ENCODE results near the gene DHH. TPM values are rescaled to one million over a fixed set of nuclear protein-coding genes. Genes with fewer than 3 reads are reported as not detected.

The DHH gene
- total RNA-seq, 2 experiments from 2014 or later = 0.06 to 0.17 TPM

DNA sequence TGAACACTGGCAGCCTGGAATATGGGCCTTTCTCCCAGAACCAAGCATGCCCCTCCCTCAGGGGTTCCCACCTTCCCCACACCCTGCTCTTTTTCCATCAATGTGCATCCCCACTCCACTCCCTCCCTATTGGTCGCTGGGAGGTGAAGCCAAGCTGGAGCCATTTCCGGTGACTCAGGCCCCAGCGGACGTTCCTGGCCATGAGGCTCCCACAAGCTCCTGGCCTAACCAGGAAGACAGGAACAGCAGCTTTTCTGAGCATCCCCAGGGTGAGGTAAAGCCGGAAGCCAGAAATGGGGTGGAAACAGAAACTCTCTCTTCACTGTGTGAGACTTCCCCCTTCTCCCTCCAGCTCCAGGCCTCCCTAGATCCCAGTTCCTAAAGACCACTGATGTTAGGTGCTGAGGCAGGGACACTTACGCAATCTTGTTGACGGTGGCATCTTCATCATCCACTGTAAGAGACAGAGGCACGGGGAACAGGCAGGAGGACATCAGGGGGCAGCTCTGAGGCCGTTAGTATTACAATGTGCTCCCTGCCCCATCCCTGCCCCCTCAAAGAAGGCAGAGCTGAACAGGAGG is 11.0 kb upstream of the DHH start:
- no TSS peak for BruUV-seq (replicated peaks)
- POLR2A ChIA-PET = interaction anchor here (0.5 to 1.8 kb wide), 8 partner anchors 12 to 949 kb away, joined by 3 to 7 read pairs (median 4); no protein-coding TSS in a partner anchor
- TF ChIP-seq CTCF (conservative IDR thresholded peaks at IDR 0.05; ENCODE audit: low read length) (no peak), EZH2phosphoT487 (IDR thresholded peaks at IDR 0.05; ENCODE audit: borderline replicate concordance, low read depth, low read length) (no peak)

GRCh38 chr12:49104822-49105221 is 10.2 kb upstream of the DHH start:
- DNase-seq (ENCODE audit: low spot score) = no peak
- Histone ChIP-seq H3K4me2 (ENCODE audit: low read length) (peak overlapping the region; percentile 49; the same call in 1 of the 2 replicates), H2AFZ (ENCODE audit: low read length) (no peak overlapping the region), H3K4me1 (ENCODE audit: insufficient read depth, low read length, poor library complexity, severe bottlenecking) (peaks cover 43% of the 10 kb centered on the region), H3K9me2 (ENCODE audit: insufficient read depth, low read length) (no peaks in the 10 kb centered on the region), H3K79me2 (ENCODE audit: insufficient read depth, low read depth, low read length) (no peaks in the 10 kb centered on the region), H3K9me3 (ENCODE audit: low read length) (no peaks in the 10 kb centered on the region), H3K36me3 (ENCODE audit: insufficient read depth, low read length) (peaks cover 21% of the 10 kb centered on the region), H3K27ac (ENCODE audit: low read depth, low read length, poor library complexity, severe bottlenecking) (no peak overlapping the region), H3K4me3 (ENCODE audit: low read depth, low read length, poor library complexity, severe bottlenecking) (no peak overlapping the region), H4K20me1 (ENCODE audit: insufficient read depth, low read length) (no peaks in the 10 kb centered on the region)
- no TSS peak for BruUV-seq (replicated peaks)
- TF ChIP-seq EZH2phosphoT487 (IDR thresholded peaks at IDR 0.05; ENCODE audit: borderline replicate concordance, low read depth, low read length) (no peak), CTCF (conservative IDR thresholded peaks at IDR 0.05; ENCODE audit: low read length) (no peak)
- ChIA-PET POLR2A (interaction anchor here (0.5 to 1.8 kb wide), 7 partner anchors 13 to 1198 kb away, joined by 3 to 6 read pairs (median 4); no protein-coding TSS in a partner anchor), CTCF (ENCODE audit: unreplicated experiment) (interaction anchor here (0.7 to 3.4 kb wide), 2 partner anchors 13 to 17 kb away, joined by 3 to 16 read pairs; no protein-coding TSS in a partner anchor)
- intact Hi-C loops (cut with micrococcal nuclease; ENCODE audit: unreplicated experiment) = no loop called here

More for the DNA sequence above, 11.0 kb upstream of the DHH start:
- H3K9me2 ChIP-seq (ENCODE audit: insufficient read depth, low read length) = no peaks in the 10 kb centered on the region
- peak; percentile 25 for DNase-seq (ENCODE audit: low spot score)
- H3K36me3 ChIP-seq (ENCODE audit: insufficient read depth, low read length) = peaks cover 21% of the 10 kb centered on the region
- peaks cover 43% of the 10 kb centered on the region for H3K4me1 ChIP-seq (ENCODE audit: insufficient read depth, low read length, poor library complexity, severe bottlenecking)
- no peaks in the 10 kb centered on the region for H3K9me3 ChIP-seq (ENCODE audit: low read length)
- CTCF ChIA-PET (ENCODE audit: unreplicated experiment) = interaction anchor here (0.7 to 3.4 kb wide), 2 partner anchors 14 to 17 kb away, joined by 3 to 16 read pairs; no protein-coding TSS in a partner anchor
- H3K4me2 ChIP-seq (ENCODE audit: low read length) = peak overlapping the region; percentile 49
- peak overlapping the region; percentile 10 for H3K4me3 ChIP-seq (ENCODE audit: low read depth, low read length, poor library complexity, severe bottlenecking)
- intact Hi-C loops (cut with micrococcal nuclease; ENCODE audit: unreplicated experiment) = no loop called here
- H4K20me1 ChIP-seq (ENCODE audit: insufficient read depth, low read length) = no peaks in the 10 kb centered on the region
- no peaks in the 10 kb centered on the region for H3K79me2 ChIP-seq (ENCODE audit: insufficient read depth, low read depth, low read length)
- H3K27ac ChIP-seq (ENCODE audit: low read depth, low read length, poor library complexity, severe bottlenecking) = no peak overlapping the region
- peak overlapping the region; percentile 30; the same call in 1 of the 2 replicates for H2AFZ ChIP-seq (ENCODE audit: low read length)

DNA sequence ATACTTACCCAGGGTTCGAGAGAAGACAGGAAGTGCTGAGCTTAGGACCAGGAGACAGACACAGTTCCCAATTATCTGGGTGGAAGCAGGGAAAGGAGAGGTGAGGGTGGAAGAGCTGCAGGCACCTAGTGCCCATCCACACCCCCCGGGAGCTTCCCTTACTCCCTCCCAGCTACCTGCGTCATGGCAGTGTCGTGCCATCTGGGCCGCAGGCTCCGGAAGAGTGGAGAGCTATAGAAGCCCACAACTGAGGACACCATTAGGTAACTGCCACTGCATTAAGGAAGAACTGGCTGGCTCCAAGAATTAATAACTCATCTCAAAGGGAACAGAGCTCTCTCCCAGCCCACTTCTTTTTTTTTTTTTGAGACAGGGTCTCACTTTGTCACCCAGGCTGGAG is 5.8 kb upstream of the DHH start:
- intact Hi-C loops (cut with micrococcal nuclease; ENCODE audit: unreplicated experiment) = no loop called here
- H4K20me1 ChIP-seq (ENCODE audit: insufficient read depth, low read length) = no peaks in the 10 kb centered on the region
- no peak for DNase-seq (ENCODE audit: low spot score)
- H3K27ac ChIP-seq (ENCODE audit: low read depth, low read length, poor library complexity, severe bottlenecking) = no peak overlapping the region
- H3K4me3 ChIP-seq (ENCODE audit: low read depth, low read length, poor library complexity, severe bottlenecking) = no peak overlapping the region
- H3K4me1 ChIP-seq (ENCODE audit: insufficient read depth, low read length, poor library complexity, severe bottlenecking) = peaks cover 19% of the 10 kb centered on the region
- H3K36me3 ChIP-seq (ENCODE audit: insufficient read depth, low read length) = peaks cover 21% of the 10 kb centered on the region
- H2AFZ ChIP-seq (ENCODE audit: low read length) = no peak overlapping the region
- no peak for TF ChIP-seq CTCF (conservative IDR thresholded peaks at IDR 0.05; ENCODE audit: low read length)
- no peak for TF ChIP-seq EZH2phosphoT487 (IDR thresholded peaks at IDR 0.05; ENCODE audit: borderline replicate concordance, low read depth, low read length)
- POLR2A ChIA-PET = interaction anchor here (0.7 to 1.1 kb wide), 3 partner anchors 10 to 1438 kb away, joined by 3 to 4 read pairs (median 3); no protein-coding TSS in a partner anchor
- no peaks in the 10 kb centered on the region for H3K9me2 ChIP-seq (ENCODE audit: insufficient read depth, low read length)
- no peaks in the 10 kb centered on the region for H3K79me2 ChIP-seq (ENCODE audit: insufficient read depth, low read depth, low read length)
- BruUV-seq (replicated peaks) = no TSS peak
- no peak overlapping the region for H3K4me2 ChIP-seq (ENCODE audit: low read length)
- H3K9me3 ChIP-seq (ENCODE audit: low read length) = no peaks in the 10 kb centered on the region
- CTCF ChIA-PET (ENCODE audit: unreplicated experiment) = interaction anchor here (0.6 to 1.0 kb wide), 2 partner anchors 8 to 80 kb away, joined by 3 to 4 read pairs; no protein-coding TSS in a partner anchor
